ENCODE results near the gene RANBP3L.
"Not testable (repeated sequence)": the region's sequence is repeated elsewhere in the genome, so short reads cannot be mapped to it uniquely, and the experiment has no call there.

RANBP3L gene

DNA sequence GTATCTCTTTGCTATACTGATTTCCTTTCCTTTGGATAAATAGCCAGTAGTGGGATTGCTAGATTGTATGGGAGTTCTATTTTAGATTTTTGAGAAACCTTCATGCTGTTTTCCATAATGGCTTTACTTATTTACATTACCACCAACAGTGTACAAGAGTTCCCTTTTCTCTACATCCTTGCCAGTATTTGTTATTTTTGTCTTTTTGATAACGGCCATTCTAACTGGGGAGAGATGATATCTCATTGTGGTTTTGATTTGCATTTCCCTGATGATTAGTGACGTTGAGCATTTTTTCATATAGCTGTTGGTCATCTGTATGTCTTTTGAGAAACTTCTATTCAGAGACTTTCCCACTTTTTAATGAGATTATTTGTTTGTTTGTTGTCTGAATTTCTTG is 85.8 kb downstream of the RANBP3L start:
- DNase-seq (ENCODE audit: insufficient read length, low spot score) = no peak
- no peak for FAIRE-seq

- FAIRE-seq = no peak
- no peak for DNase-seq (ENCODE audit: insufficient read length, low spot score)
Observed at GRCh38 chr5:36214436-36214835, 87.3 kb downstream of the RANBP3L start.

GRCh38 chr5:36209664-36210063 is 92.0 kb downstream of the RANBP3L start:
- FAIRE-seq (no peak), DNase-seq (ENCODE audit: insufficient read length, low spot score) (no peak)

DNA sequence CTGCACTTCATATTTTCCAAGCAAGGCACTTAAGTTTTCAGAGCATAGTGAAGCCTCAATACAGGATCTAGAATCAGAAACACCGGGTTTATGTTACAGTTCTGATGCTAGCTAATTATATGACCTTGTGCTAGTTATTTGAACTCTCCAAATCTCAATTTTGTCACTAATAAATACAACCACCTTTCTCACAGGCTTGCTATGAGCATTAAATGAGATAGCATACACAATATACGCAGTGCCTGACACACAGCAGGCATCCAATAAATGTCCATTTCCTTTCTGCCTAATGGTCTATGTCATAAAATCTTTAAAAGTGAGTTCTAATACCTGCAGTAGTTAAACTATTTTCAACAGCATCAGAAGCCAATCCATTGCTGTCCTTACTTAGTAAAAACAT is 92.9 kb downstream of the RANBP3L start:
- DNase-seq (ENCODE audit: insufficient read length, low spot score) (no peak), FAIRE-seq (no peak)

GRCh38 chr5:36206913-36207312 is 94.8 kb downstream of the RANBP3L start:
- FAIRE-seq = no peak
- no peak for DNase-seq (ENCODE audit: insufficient read length, low spot score)

DNA sequence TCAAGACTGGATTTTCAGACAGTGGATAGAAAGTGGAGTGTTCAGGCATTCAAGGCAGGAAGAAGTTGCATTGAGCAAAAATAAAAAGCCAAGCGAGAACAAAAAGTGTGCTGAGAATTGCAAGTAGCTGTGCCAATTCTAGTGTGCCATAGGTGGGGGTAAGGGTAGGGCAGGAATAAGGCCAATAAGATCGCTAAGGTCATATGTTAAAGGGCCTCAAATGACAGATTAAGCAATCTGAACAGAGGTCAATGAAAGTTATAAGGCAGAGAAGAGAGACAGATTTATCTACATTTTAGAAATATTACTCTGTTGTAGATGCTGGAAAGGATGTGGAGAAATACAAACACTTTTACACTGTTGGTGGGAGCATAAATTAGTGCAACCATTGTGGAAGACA is 96.4 kb downstream of the RANBP3L start:
- DNase-seq (ENCODE audit: insufficient read length, low spot score) = no peak
- no peak for FAIRE-seq

GRCh38 chr5:36202521-36202961 is 99.2 kb downstream of the RANBP3L start:
- FAIRE-seq (no peak), DNase-seq (ENCODE audit: insufficient read length, low spot score) (no peak)

GRCh38 chr5:36200513-36200912 is 101.2 kb downstream of the RANBP3L start:
- no peak for FAIRE-seq

GRCh38 chr5:36199620-36200019 is 102.1 kb downstream of the RANBP3L start:
- no peak for FAIRE-seq
- DNase-seq (ENCODE audit: insufficient read length, low spot score) = no peak

More at GRCh38 chr5:36200513-36200912, 101.2 kb downstream of the RANBP3L start:
- no peak for DNase-seq (ENCODE audit: insufficient read length, low spot score)

- not testable (repeated sequence) for FAIRE-seq
Observed at GRCh38 chr5:36198783-36199182, 102.9 kb downstream of the RANBP3L start.

More at GRCh38 chr5:36198783-36199182, 102.9 kb downstream of the RANBP3L start:
- DNase-seq (ENCODE audit: insufficient read length, low spot score) = not testable (repeated sequence)
